K562 (cell line): Measurements from ENCODE around the gene OSBP2. TPM values are rescaled to one million over a fixed set of nuclear protein-coding genes. Genes with fewer than 3 reads are reported as not detected.

Experiments
- PHB2 ChIP-seq: fragments of 450-650 bp; IDR thresholded peaks from 2 replicates; pipeline ENCODE4 v1.6.1; 2017; ENCODE audit warnings: low read depth
- PML ChIP-seq: IDR thresholded peaks from 2 replicates; pipeline ENCODE4 v1.6.1; 2012; ENCODE audit warnings: low read length, inconsistent platforms
- RBM39 ChIP-seq: fragments of 200-400 bp; formaldehyde crosslinking; optimal IDR thresholded peaks from 2 replicates; pipeline ENCODE3; 2018; ENCODE audit warnings: low read depth, low read length
- XRCC4 ChIP-seq: IDR thresholded peaks from one replicate; pipeline ENCODE4 v1.6.1; 2011; ENCODE audit not compliant: insufficient read depth, insufficient read length; ENCODE audit errors: extremely low read depth
- polyA plus RNA-seq, 8 experiments: library from polyadenylated mRNA; depleted of rRNA in 4 of 8; stranded (reverse) in 5 of 8; unstranded in 3 of 8; fragments of >200 nt; fragmentation: Nextera tagmentation in 2 of 8; fragmentation: Illumina TruSeq in 1 of 8; extraction: Ambion mirVana in 2 of 8; extraction: Trizol in 1 of 8; gene quantifications; 2 replicates each; pipeline versions ENCODE4 v1.2.1 to v1.2.3, GENCODE V29; 2011 to 2014; ENCODE audit warnings: inconsistent platforms in 1 of 8, missing spikeins in 1 of 8
- total RNA-seq, 7 experiments: library from RNA; depleted of rRNA in 6 of 7; stranded (reverse); fragments of >200 nt in 6 of 7; fragmentation: Illumina TruSeq in 2 of 7; extraction: Trizol in 2 of 7; gene quantifications; 2 replicates each; pipeline versions ENCODE4 v1.2.1 to v1.2.3, GENCODE V29; 2011 to 2021; ENCODE audit warnings: low replicate concordance in 1 of 7
- TF ChIP-seq, protein P1 (sequence below), 2 experiments: IDR thresholded peaks in 1 of 2; conservative IDR thresholded peaks in 1 of 2; 2 replicates each; pipeline ENCODE4 v1.6.1; 2016; ENCODE audit warnings: low read depth in 2 of 2, mild to moderate bottlenecking in 1 of 2, missing compliant biosample characterization in 1 of 2, missing genetic modification characterization in 1 of 2, moderate library complexity in 1 of 2
- TF ChIP-seq, protein P2 (sequence below): fragments of 450-650 bp; formaldehyde crosslinking; IDR thresholded peaks from 2 replicates; pipeline ENCODE4 v1.4.0; 2020; ENCODE audit warnings: mild to moderate bottlenecking, moderate library complexity

Gene OSBP2
- total and polyA plus RNA-seq, 9 of the 15 experiments (the other 6 are each of a cell fraction or from before 2014, with no cell fraction given), result 0.52 to 29.5 (median 21.6) TPM

DNA sequence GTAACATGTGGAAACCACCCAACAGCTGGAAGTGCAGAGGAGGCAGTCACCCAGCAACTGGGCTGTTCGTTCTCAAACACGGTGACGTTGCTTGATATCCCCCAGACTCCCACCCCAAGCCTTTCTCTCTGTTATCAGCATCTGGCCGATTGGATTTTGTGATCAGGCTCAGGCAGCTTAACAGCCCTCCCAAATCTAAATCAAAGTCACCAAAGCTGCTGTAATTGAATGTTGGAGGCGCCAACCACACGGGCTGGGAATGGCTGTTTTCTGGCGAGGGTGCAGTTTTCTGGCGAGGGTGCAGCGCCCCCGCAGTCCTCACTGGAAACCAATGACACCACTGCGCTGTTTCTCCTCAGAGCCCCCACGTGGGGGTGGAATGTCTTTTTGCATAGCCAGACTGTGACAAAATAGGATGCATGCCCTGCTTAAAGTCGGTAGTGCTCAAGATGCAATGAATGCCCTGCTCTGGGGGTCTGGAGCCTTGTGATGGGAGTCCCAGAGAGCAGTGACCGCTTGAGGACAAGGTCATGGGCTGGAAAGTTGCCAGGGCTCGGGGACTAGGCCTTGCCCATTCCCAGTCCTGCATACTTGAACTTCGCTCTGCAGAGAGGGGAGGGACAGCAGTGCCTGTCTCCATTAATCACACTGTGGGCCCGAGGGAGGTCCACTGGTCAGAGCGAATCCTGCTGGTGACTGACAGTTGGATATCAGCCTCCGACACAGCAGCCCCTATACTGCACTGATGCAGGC lies 168.6 kb downstream of the OSBP2 start (continued):
- TF ChIP-seq, protein P1, sequence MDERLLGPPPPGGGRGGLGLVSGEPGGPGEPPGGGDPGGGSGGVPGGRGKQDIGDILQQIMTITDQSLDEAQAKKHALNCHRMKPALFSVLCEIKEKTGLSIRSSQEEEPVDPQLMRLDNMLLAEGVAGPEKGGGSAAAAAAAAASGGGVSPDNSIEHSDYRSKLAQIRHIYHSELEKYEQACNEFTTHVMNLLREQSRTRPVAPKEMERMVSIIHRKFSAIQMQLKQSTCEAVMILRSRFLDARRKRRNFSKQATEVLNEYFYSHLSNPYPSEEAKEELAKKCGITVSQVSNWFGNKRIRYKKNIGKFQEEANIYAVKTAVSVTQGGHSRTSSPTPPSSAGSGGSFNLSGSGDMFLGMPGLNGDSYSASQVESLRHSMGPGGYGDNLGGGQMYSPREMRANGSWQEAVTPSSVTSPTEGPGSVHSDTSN (CRISPR knock-in tag; IDR thresholded peaks at IDR 0.05; ENCODE audit: low read depth), result no peak
- TF ChIP-seq, protein P1 (tag; conservative IDR thresholded peaks at IDR 0.05; ENCODE audit: low read depth), result peak; percentile 57; the same call in 1 of the 2 replicates
- TF ChIP-seq PHB2 (no peak), XRCC4 (no peak), PML (no peak), RBM39 (no peak)
- TF ChIP-seq, protein P2, sequence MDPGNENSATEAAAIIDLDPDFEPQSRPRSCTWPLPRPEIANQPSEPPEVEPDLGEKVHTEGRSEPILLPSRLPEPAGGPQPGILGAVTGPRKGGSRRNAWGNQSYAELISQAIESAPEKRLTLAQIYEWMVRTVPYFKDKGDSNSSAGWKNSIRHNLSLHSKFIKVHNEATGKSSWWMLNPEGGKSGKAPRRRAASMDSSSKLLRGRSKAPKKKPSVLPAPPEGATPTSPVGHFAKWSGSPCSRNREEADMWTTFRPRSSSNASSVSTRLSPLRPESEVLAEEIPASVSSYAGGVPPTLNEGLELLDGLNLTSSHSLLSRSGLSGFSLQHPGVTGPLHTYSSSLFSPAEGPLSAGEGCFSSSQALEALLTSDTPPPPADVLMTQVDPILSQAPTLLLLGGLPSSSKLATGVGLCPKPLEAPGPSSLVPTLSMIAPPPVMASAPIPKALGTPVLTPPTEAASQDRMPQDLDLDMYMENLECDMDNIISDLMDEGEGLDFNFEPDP, result no peak
- TF ChIP-seq, all 486 proteins: peak for 7
